ENCODE data around the gene DRD4. TPM values are rescaled to one million over a fixed set of nuclear protein-coding genes. Genes with fewer than 3 reads are reported as not detected.

DRD4 gene
- total RNA-seq (2014; rRNA removed; shearing (Covaris generic)) = 0.19 TPM in 1 of 2 replicates, not detected in the other

GRCh38 chr11:636511-637332, at the start of gene DRD4:
Gene DRD4 (plus strand): TSS chr11:637269. CDS start chr11:637305, 36 bp downstream.

GRCh38 chr11:615504-616319, 21.4 kb upstream of the DRD4 start, which contains the start of gene IRF7:
Gene IRF7 (minus strand): TSS chr11:615950. CDS start chr11:615364, 586 bp downstream.

GRCh38 chr11:624705-625635, 12.1 kb upstream of the DRD4 start, which contains the start of gene CDHR5:
Gene CDHR5 (minus strand): TSS chr11:624955. CDS start chr11:624902, 53 bp downstream.

GRCh38 chr11:626475-627307, 10.4 kb upstream of the DRD4 start, which contains the start of gene SCT:
Gene SCT (minus strand): TSS chr11:627181. CDS start chr11:627143, 38 bp downstream.

Other genes with a start within 250 kb of the DRD4 start
- 31.2 and 33.4 TPM in 2 replicates for gene PKP3, start 243.1 kb upstream of the DRD4 start, total RNA-seq (2014; rRNA removed; shearing (Covaris generic))
- gene SIGIRR, start 222.3 kb upstream of the DRD4 start, total RNA-seq (2014; rRNA removed; shearing (Covaris generic)) = 50.6 and 74.5 TPM in 2 replicates
- gene ANO9, start 195.3 kb upstream of the DRD4 start, total RNA-seq (2014; rRNA removed; shearing (Covaris generic)) = 0.13 TPM in 1 of 2 replicates, not detected in the other
- gene PTDSS2, start 187.0 kb upstream of the DRD4 start, total RNA-seq (2014; rRNA removed; shearing (Covaris generic)) = 22.3 and 37.3 TPM in 2 replicates
- 165 and 173 TPM in 2 replicates for gene RNH1, start 130.0 kb upstream of the DRD4 start, total RNA-seq (2014; rRNA removed; shearing (Covaris generic))
- gene HRAS, start 101.7 kb upstream of the DRD4 start, total RNA-seq (2014; rRNA removed; shearing (Covaris generic)) = 84.1 and 89.3 TPM in 2 replicates
- gene LRRC56, start 99.7 kb upstream of the DRD4 start, total RNA-seq (2014; rRNA removed; shearing (Covaris generic)) = 2.8 TPM in 2 replicates
- 2.3 and 3.5 TPM in 2 replicates for gene LMNTD2, start 76.5 kb upstream of the DRD4 start, total RNA-seq (2014; rRNA removed; shearing (Covaris generic))
- 19.1 and 21.2 TPM in 2 replicates for gene RASSF7, start 76.3 kb upstream of the DRD4 start, total RNA-seq (2014; rRNA removed; shearing (Covaris generic))
- 29.5 and 31.6 TPM in 2 replicates for gene PHRF1, start 60.8 kb upstream of the DRD4 start, total RNA-seq (2014; rRNA removed; shearing (Covaris generic))
- gene IRF7, start 21.3 kb upstream of the DRD4 start, total RNA-seq (2014; rRNA removed; shearing (Covaris generic)) = 8.1 and 10.7 TPM in 2 replicates
- gene CDHR5, start 12.3 kb upstream of the DRD4 start, total RNA-seq (2014; rRNA removed; shearing (Covaris generic)) = not detected in 2 replicates
- not detected in 2 replicates for gene SCT, start 10.1 kb upstream of the DRD4 start, total RNA-seq (2014; rRNA removed; shearing (Covaris generic))
- 43.5 and 45.1 TPM in 2 replicates for gene DEAF1, start 58.0 kb downstream of the DRD4 start, total RNA-seq (2014; rRNA removed; shearing (Covaris generic))
- 14.2 and 18.2 TPM in 2 replicates for gene TMEM80, start 58.5 kb downstream of the DRD4 start, total RNA-seq (2014; rRNA removed; shearing (Covaris generic))
- 30.5 and 31.8 TPM in 2 replicates for gene EPS8L2, start 69.0 kb downstream of the DRD4 start, total RNA-seq (2014; rRNA removed; shearing (Covaris generic))
- gene TALDO1, start 110.2 kb downstream of the DRD4 start, total RNA-seq (2014; rRNA removed; shearing (Covaris generic)) = 109 and 117 TPM in 2 replicates
- gene GATD1, start 140.2 kb downstream of the DRD4 start, total RNA-seq (2014; rRNA removed; shearing (Covaris generic)) = 24.0 and 30.7 TPM in 2 replicates
- gene CEND1, start 152.8 kb downstream of the DRD4 start, total RNA-seq (2014; rRNA removed; shearing (Covaris generic)) = 2.1 and 3.8 TPM in 2 replicates
- 39.2 and 39.5 TPM in 2 replicates for gene SLC25A22, start 161.0 kb downstream of the DRD4 start, total RNA-seq (2014; rRNA removed; shearing (Covaris generic))
- 10.0 and 11.3 TPM in 2 replicates for gene PIDD1, start 168.0 kb downstream of the DRD4 start, total RNA-seq (2014; rRNA removed; shearing (Covaris generic))
- 1,005 and 1,072 TPM in 2 replicates for gene RPLP2, start 172.7 kb downstream of the DRD4 start, total RNA-seq (2014; rRNA removed; shearing (Covaris generic))
- gene PNPLA2, start 181.6 kb downstream of the DRD4 start, total RNA-seq (2014; rRNA removed; shearing (Covaris generic)) = 42.8 and 50.9 TPM in 2 replicates
- 0.04 and 0.11 TPM in 2 replicates for gene CRACR2B, start 190.7 kb downstream of the DRD4 start, total RNA-seq (2014; rRNA removed; shearing (Covaris generic))
- 225 and 229 TPM in 2 replicates for gene CD151, start 195.7 kb downstream of the DRD4 start, total RNA-seq (2014; rRNA removed; shearing (Covaris generic))
- gene POLR2L, start 205.3 kb downstream of the DRD4 start, total RNA-seq (2014; rRNA removed; shearing (Covaris generic)) = 380 and 388 TPM in 2 replicates
- gene TSPAN4, start 205.6 kb downstream of the DRD4 start, total RNA-seq (2014; rRNA removed; shearing (Covaris generic)) = 130 and 143 TPM in 2 replicates